ENCODE results near the gene UBQLNL.

DNA sequence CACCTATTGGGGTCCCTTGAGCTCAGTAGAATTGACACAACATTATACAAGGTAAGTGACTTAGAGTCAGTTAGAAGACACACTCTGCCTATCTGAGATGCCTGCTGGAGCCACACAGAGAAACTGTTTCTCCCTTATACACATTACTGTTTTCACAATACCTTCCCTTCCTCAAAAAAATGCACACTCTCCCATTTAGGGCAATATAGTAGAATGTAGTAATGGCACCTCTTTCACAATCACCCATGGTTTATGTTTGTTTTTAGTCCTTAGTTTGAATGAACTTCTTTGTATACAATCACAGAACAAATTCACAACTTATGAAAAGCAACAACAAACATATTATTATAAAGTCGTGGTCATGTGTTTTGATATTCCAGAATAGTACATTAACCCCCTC is 17.5 kb upstream of the UBQLNL start:
- no peak for TF ChIP-seq POLR2A (IDR thresholded peaks at IDR 0.05; ENCODE audit: low read length)
- TF ChIP-seq GATA1 (IDR thresholded peaks at IDR 0.05; ENCODE audit: low read depth, low read length) = no peak
